ENCODE results near the gene SLC39A3.

Gene SLC39A3

DNA sequence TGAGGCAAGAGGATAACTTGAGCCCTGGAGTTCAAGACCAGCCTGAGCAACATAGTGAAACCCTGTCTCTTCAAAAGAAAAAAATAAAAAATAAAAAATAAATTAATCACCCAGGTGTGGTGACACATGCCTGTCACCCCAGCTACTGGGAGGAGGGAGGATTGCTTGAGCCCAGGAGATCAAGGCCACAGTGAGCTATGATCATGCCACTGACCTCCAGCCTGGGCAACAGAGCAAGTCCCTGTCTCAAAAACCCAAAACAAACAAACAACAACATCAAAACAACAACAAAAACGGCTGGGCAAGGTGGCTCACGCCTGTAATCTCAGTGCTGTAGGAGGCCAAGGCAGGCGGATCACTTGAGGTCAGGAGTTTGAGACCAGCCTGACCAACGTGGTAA lies 4.3 kb upstream of the SLC39A3 start:
- no peak for DNase-seq

DNA sequence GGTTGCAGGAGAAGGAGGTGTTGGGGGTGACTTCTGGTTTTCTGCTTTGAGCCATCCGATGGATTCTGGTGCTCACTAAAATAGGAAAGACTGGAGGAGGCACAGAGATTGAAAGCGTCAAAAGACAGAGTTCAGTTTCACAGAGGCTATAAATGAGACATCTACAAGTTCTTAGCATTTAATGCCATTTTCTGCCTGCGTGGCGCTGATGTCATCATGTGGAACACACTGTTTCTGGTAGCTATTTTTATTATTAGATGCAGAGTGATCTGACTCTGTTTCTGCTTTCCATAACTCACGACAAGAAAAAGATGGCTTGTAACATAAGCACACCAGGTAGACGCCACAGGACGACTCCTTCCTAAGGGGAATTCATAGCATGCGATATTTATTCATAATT lies 3.3 kb upstream of the SLC39A3 start:
- no peak for DNase-seq

DNA sequence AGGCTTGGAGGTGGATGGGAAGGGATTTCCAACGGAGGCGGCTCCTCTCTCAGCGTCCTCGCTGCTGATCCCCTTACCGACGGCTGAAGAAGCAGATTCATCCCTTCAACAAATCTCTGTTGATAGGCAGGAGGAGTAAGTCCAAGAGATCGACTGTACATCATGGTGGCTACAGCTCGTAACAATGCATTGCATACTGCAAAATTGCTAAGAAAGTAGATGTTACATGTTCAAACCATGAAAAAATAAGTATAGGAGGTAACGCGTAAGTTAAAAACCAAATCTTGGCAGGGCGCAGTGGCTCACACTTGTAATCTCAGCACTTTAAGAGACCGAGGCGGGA lies 468 bp upstream of the SLC39A3 start:
- DNase-seq = no peak

DNA sequence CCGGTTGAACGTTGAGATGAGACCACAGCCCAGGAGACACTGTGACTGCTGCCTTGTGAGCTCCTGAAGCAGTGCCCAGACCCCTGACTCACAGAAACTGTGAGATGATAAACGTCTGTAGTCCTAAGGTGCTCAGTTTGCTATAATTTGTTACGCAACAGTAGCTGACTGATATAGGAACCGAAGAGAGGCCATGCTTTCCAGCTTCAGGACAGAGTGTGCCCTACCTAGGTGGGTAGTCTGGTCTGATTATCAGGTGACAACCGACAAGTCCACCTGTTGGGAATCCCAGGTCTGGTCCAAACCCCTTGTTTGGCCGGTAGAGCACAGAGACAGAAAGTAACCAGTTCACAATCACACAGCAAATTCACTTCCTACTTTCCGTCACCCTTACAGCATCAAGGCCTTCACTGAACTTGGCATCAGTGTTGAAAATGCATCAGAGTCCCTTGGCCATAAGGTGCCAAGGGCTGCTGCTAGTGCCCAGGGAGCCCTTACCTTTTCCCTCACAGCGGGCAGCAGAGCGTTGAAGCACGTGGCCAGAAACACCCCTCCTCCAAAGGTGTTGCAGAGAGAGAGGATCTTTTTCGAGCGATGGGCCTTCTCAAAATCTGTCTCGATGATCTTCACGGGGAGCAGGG lies 3.1 kb downstream of the SLC39A3 start:
- DNase-seq = no peak

DNA sequence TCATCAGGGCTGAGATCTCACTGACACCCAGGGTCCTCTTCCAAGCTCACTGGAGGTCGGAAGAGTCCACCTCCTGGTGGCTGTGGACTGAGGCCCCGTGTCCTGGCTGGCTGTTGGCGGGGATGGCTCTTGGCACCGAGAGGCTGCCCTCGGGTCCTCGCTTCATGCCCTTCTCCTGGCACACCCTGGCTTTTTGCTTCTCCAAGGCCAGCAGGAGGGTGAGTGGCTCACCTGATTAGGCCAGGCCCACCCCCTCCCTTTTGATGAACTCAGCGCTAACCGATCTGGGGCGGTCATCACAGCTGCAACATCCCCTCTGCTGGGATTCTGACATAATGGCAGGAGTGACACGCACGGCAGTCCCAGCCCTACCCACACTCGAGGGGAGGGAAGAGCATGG lies 4.4 kb downstream of the SLC39A3 start:
- DNase-seq = no peak

DNA sequence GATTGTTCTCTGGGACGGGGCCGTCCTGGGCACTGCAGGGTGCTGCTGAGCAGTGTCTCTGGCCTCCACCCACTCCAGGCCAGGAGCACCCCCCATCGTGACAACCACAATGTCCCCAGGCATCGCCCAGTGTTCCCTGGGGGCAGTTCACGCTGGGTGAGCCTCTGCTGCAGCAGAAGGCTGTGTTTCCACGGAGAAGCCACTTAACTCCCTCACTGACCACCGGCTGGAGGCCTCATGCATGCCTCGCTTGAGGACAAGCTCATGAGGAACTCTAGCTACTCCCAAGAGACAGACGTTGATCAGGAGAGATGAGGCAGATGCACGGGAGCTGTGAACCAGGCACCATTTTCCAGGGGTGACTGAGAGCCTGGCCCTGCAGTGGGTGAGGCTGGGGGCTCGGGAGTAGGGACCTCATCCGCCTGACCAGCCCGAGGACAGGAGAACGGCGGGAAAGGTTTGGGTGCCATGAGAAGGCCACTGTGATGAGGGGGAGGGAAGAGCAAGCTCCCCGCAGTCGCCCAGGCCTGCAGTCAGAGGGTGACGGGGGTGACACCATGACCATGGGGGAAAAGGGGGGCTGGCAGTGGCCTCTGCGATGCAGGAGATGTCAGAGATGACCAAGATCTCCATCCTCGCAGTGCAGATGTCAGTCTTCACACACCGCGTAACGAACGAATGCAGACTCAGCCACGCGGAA lies 5.1 kb downstream of the SLC39A3 start:
- no peak for DNase-seq

DNA sequence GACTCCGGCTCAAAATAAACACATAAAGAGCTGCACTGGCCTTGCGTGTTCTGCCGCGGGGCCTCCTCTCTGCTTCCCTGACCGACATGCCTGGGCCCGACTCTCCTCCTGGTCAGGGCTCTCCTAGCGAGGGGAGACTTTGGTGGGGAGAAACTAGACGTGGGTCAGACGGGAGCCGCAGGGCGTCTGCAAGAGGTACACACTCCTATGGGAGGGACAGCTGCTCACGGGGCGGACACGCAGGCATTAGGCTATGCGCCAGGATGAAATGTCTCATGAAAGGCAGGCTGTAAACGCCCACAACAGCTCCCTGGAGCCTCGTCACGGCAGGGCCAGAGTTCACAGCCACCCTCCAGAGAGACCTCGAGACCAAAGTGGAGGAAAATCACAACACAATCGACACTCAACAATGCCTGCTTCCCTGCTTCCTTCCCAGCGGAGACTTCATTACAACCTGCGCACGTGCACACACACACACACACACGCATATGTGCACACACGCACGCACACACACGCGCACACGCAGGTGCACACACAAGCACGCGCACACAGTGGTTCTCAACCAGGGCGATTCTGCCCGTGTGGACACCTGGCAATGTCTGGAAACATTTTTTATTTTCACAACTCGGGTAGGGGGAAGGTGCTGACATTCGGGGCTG lies 5.8 kb downstream of the SLC39A3 start:
- no peak for DNase-seq

DNA sequence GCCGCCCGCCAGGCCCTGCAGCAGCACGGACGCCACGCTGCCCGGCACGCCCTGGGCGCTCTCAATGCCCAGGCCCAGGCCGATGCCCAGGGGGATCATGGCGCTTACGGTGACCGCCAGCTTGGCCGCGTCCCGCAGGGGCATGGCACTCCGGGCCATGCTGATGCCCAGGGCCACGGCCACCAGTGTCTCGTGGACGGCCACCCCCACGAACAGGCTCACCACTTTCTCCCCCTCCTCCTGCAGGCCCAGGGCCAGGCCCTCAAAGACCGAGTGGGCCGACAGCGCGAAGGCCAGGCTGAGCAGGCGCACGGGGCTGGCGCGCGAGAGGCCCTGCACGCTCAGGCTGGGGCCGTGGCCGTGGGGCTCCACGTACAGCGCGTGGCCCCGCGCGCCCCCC lies 6.9 kb downstream of the SLC39A3 start:
- no peak for DNase-seq

DNA sequence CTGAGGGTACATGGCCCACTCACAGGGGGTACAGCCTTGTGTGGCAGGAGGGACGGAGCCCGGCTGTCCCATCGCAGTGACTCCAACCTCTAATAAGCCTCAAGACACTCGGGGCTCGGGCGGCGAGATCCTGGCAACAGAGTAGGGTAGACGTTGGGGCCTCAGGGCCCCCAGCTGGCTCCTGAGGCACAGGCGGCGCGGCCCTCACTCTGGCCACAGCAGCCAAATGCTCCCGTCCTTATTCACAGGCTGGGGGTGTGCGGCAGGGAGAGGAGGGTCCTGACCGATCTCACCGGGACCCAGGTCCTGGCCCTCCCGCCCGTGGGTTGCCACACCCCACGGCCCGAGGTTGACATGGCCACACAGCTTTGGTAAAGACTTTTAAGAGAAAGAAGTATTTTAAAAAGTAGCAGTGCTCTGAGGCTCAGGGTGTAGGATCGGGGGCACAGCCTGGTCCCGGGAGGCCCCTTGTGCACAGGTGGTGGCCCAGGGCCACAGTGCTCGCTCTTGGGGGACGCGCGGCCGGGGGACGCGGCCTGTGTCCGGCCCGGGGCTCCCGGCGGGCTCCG lies 7.6 kb downstream of the SLC39A3 start:
- no peak for DNase-seq

DNA sequence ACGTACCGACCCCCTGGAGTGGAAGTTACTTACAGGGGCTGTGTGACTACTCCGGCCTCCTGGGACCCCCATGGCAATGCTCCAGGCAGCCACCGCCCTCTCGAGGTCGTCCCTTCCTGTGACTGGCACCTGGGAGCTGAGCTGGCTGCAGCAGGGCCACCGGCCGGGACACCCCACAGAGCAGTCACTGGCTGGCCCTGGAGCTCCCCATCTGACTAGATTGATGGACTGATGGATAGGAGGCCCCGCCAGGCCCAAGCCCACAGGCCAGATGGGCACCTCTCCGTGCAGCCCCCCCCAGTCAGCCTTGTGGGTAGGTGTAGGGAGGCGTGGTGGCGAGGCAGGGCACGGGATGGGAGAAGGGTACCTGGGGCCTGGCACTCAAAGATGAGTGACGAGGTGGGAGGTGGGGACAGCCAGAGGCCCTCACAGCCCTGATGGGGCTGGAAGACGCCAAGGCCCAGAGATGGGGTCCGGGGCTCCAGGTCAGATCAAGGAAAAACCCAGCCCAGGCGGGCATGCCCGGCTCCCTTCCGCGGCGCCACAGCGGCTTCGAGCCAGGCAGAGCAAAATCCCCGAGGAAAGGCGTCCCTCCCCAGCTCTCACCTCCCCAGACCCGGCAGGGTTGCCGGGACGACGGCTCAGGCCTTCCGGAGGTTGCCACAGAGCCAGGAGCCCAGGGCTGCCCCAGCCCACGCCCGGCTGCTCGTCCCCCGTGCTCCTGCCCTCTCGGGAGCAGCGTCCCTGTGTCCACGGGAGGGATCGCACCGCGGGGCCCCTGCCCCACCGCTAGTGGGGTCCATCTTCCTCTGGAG lies 8.4 kb downstream of the SLC39A3 start:
- no peak for DNase-seq

DNA sequence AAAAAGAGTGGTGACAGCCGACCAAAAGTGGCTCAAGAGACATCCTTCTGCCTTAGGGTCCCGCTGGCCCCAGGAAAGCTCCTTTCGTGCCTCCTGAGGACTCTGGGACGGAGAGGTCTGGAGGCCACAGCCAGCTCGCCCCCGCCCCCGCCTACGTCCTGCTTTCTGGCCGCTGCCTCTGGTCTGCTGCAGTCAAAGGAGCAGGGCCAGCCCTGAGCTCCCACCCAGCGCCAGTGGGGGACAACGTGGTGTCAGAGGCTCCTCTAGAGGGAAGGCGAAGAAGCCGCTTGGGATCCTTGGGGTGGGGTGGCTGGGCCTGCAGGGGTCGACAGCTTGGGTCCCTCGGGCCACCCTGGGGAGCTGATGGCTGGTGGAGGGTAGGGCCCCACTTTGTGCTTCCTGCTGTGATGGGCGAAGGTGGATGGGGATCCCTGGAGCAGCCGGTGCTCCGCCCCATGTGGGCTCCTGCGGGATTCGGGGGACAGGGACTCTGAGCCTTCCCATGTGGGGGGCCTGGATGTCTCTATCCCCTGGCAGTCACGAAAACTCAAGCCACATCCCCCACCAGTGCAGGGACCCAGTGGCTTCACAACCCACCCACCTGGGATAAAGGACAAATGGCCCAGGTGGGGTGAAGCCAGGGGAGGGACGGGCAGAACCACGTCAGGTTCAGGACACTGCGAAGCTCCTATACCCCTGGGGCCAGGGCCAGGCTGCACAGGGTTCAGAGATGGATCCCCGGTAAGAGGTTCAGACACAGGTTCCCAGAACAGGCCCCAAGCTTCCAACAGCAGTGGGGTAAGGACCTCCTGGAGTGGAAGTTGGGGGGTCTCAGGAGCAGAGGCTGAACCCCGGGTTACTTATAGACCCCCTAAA lies 9.6 kb downstream of the SLC39A3 start:
- DNase-seq = no peak

DNA sequence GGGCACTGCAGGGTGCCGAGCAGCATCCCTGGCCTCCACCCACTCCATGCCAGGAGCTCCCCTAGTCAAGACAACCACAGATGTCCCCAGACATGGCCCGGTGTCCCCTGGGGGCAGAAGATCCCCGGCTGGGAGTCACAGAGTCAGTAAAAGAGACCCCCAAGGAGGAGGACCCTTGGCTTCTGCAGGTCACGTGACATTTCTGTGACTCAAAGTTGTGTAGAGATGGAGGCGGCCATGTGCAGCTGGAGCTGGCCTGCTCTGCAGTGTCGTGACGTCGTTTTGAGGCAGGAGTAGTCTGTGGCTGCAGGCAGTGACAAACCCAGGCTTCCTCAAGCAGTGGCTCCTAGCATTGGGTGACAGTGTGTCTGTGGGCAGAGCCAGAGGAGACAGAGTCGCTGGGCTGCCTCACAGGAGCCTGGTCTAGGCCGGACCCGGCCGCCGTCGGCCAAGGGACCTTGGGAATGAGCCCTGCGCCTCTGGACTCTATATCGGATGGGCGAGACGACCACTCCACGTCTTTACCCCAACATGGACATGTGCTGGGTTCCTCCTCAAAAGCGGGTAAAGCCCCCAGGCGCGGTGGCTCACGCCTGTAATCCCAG lies 10.9 kb downstream of the SLC39A3 start:
- DNase-seq = no peak

DNA sequence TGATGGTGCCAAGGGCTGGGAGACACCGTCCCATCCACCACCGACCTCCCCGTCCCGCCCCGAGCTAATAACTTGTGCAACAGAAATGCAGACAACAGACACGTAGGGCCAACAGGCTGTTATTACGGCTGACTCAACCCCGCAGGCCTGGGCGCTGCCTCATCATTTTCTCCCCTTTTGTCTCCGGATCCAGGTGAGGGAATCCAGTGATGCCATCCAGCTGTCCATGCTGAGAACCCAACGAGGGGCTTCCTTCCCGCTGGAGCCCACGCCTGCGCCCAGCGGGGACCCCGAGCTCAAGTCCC lies 12.2 kb downstream of the SLC39A3 start:
- no peak for DNase-seq

DNA sequence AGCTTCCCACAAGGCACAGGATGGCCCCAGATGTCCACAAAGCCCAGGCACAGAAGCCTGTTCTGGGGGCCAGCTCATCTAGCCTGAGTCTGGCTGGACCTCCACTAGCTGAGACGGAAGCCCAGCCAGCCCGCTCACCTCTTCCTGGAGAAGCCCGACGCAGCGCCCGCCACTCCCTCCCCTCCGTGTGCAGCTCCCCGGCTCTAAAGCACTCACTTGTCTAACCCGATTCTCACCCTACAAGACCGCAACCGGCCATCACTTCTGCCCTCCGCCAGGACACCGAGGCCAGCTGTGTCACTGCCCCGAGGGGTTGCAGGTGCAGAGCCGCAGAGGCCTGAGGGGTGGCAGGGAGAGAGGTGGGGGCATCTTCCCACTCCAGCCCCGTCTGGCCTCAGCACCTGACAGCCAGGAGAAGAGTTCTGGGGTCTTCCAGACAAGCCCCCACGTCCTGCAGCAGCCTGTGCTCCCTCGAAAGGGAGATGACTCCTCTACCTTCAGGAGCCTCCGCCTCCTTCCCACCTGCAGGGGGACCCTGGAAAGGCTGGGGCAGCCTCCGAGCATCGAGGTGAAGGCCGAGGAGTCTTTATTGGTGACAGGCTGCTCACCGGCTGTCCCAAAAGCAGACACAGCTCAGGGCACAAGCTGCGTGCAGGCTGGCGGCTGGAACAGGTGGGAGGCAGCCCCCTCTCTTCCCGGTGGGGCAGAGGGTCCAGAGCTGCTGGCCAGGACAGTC lies 12.7 kb downstream of the SLC39A3 start:
- DNase-seq = no peak

DNA sequence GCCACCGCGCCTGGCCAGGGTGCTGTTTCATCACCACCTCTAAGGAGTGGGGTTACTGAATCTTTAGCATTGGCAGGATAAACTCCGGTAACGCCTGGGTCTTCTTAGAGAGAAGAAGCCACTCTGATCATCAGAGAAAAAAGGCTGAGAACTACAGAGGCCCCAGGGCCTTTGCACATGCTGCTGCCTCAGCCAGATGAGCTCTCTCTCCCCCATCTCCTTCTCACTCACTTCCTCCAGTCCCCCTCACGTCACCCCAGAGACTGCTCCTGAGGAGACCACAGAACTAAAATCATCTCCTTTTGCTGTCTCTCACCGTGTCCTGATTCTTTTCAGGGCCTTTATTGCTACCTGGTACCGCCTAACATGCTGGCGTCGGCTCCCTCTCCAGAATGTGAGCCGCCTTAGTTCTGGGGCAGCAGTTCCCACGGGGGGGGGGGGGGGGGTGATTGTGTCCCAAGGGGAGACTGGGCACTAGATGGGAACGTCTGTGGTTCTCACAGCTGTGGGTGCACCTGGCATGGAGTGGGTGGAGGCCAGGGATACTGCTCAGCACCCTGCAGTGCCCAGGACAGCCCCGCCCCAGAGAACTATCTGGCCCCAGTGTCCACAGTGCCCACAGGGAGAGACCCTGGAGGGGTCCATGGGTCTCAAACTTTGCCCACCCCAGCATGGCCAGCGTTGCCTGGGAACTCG lies 13.5 kb downstream of the SLC39A3 start:
- DNase-seq = no peak

DNA sequence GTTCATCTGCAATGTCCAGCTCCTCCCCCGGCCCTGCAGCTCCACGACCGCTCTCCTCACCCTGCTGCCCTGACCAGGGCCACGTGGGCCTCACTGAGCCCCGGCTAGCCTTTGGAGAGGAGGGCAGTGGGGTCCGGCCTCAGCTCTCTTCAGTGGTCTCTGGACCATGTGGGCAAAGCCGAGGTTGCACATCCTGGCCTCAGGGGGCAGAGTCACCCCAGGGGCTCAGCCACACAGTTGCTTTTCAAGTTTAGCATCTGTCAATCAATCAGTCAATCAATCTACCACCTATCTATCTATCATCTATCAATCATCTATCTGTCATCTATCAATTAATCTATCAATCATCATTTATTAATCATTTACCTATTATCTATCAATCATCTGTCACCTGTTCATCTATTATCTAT lies 15.7 kb downstream of the SLC39A3 start:
- DNase-seq = no peak

DNA sequence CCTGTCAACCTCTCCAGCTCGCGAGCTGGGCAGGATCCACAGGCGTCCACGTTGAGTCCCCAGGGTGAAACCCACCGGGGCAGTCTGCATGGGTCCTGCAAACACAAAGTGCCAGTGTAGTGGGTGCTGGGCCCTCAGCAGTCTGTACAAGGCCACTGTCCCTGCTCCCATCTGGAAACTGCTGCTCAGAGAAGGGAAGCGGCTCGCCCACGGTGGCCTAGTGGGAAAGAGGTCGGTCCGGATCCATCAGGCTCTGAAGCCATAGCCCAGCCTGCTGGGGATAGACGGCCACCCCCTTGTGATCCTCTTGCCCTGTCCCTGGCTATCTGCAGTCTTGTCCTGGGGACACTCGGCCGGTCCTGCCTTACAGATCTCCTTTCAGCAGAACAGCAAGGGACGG lies 16.1 kb downstream of the SLC39A3 start:
- DNase-seq = no peak

DNA sequence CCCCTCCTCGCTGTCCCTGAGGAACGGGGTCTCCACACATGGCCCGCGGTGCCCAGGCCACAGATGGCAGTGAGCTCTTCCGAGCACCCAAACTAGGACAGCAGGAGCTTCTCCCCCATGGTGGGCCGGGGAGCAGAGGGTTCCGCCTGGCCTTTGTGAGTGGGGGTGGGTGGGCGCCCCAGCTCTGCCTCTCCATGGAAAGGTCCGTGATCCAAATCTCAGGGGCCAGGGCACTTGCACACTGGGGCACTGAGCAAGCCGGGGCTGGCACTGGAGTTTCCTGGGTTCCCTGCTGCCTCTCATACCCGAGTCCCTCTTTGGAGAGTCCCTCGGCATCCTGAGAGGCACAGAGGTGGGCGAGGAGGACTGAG lies 16.5 kb downstream of the SLC39A3 start:
- DNase-seq = no peak

DNA sequence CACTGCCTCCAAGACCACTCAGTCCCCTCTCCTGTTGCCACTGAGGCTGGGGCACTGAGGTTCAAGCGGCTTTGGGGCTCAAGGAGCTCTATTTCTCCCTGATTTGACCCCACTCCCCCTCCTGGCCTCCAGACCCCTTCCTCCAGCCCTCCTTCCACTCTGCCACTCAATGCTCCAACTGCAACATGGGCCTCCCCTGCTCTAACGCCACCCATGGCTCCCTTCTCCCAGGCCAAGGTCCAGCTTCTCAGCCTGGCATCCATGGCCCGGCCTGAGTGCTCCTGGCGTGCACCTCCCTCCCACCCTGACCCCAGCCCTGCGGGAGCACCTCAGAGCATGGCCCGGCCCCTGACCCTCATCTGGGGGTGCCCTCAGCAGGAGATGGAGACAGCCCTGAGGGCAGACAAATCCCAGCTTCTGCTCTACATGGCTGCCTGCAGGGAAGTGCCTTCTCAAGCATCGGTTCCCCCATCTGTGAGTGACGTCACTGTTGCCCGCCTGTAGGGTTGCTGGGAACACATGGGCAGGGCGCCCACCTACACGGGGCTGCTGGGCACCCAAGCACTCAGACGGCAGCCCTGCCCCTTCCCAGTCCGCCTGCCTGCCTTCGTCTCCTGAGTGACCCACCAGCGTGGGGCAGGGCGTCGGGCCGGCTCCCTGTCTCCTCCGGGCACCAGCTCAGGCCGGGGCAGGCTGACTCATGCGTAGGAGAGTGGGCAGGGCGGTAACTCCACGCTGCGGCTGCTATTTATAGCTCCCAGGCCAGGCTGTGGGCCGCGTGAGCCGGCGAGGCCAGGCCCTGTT lies 17.1 kb downstream of the SLC39A3 start:
- no peak for DNase-seq
